HG03139 (cell line): ENCODE results near the gene LYPD6B.

Experiments used
- ATAC-seq: cut with Tn5 transposase; IDR thresholded peaks from one replicate; pipeline ENCODE4 v1.9.1; 2021; ENCODE audit not compliant: unreplicated experiment

The LYPD6B gene

GRCh38 chr2:149009576-149010461, 28.7 kb upstream of the LYPD6B start:
- no peak for ATAC-seq

- ATAC-seq = no peak
Observed at GRCh38 chr2:149012545-149012944, 26.0 kb upstream of the LYPD6B start.

GRCh38 chr2:149015501-149015900, 23.0 kb upstream of the LYPD6B start:
- no peak for ATAC-seq

- ATAC-seq = no peak
Observed at GRCh38 chr2:149015926-149016563, 22.5 kb upstream of the LYPD6B start.

- peak; percentile 39 for ATAC-seq
Observed at GRCh38 chr2:149017116-149017985, 21.1 kb upstream of the LYPD6B start.

GRCh38 chr2:149018981-149019380, 19.5 kb upstream of the LYPD6B start:
- ATAC-seq = no peak

GRCh38 chr2:149019768-149020167, 18.7 kb upstream of the LYPD6B start:
- no peak for ATAC-seq

GRCh38 chr2:149020432-149020851, 18.1 kb upstream of the LYPD6B start:
- ATAC-seq = peak; percentile 22

- peak; percentile 49 for ATAC-seq
Observed at GRCh38 chr2:149021271-149021719, 17.2 kb upstream of the LYPD6B start.

- ATAC-seq = peak; percentile 52
Observed at GRCh38 chr2:149021761-149022160, 16.7 kb upstream of the LYPD6B start.

GRCh38 chr2:149023091-149023490, 15.4 kb upstream of the LYPD6B start:
- ATAC-seq = no peak

- ATAC-seq = no peak
Observed at GRCh38 chr2:149027590-149028250, 10.8 kb upstream of the LYPD6B start.

- no peak for ATAC-seq
Observed at GRCh38 chr2:149028377-149028776, 10.1 kb upstream of the LYPD6B start.

GRCh38 chr2:149028891-149029290, 9.6 kb upstream of the LYPD6B start:
- no peak for ATAC-seq

GRCh38 chr2:149029307-149029965, 9.1 kb upstream of the LYPD6B start:
- ATAC-seq = no peak

- ATAC-seq = no peak
Observed at GRCh38 chr2:149031396-149031795, 7.1 kb upstream of the LYPD6B start.

GRCh38 chr2:149033716-149034115, 4.8 kb upstream of the LYPD6B start:
- no peak for ATAC-seq

GRCh38 chr2:149034406-149034805, 4.1 kb upstream of the LYPD6B start:
- ATAC-seq = no peak

GRCh38 chr2:149036507-149037293, 1.8 kb upstream of the LYPD6B start:
- no peak for ATAC-seq
